SK-N-SH treated with all-trans-retinoic acid at 6 μM for 48 hours (cell line): ENCODE results near the gene RASAL2.
"Not testable (repeated sequence)": the region's sequence is repeated elsewhere in the genome, so short reads cannot be mapped to it uniquely, and the experiment has no call there.

Experiments used
- ATAC-seq: fragments of 200-7000 bp; cut with Tn5 transposase; 3 replicates; pipeline ENCODE4 v1.9.1; 2020; ENCODE audit warnings: mild to moderate bottlenecking, moderate library complexity
- ARNTL ChIP-seq: fragments of 450-650 bp; formaldehyde crosslinking; IDR thresholded peaks from 2 replicates; pipeline ENCODE4 v1.5.0; 2020; ENCODE audit warnings: low read depth, mild to moderate bottlenecking, moderate library complexity, borderline replicate concordance
- BACH2 ChIP-seq: fragments of 250-450 bp; sonication (Bioruptor Pico); IDR thresholded peaks from 2 replicates; pipeline ENCODE4 v1.9.0; 2021; ENCODE audit warnings: mild to moderate bottlenecking, borderline replicate concordance
- CREB5 ChIP-seq: fragments of 250-450 bp; sonication (Bioruptor Pico); IDR thresholded peaks from 2 replicates; pipeline ENCODE4 v1.5.1; 2020; ENCODE audit warnings: low read depth, mild to moderate bottlenecking, moderate library complexity
- CSDC2 ChIP-seq: fragments of 250-450 bp; sonication (Bioruptor Pico); IDR thresholded peaks from 2 replicates; pipeline ENCODE4 v1.5.0; 2020; ENCODE audit warnings: mild to moderate bottlenecking, moderate library complexity
- CSRNP3 ChIP-seq: fragments of 250-450 bp; sonication (Bioruptor Pico); IDR thresholded peaks from 2 replicates; pipeline ENCODE4 v1.5.1; 2021; ENCODE audit warnings: mild to moderate bottlenecking, moderate library complexity
- ESRRG ChIP-seq: fragments of 250-450 bp; sonication (Bioruptor Pico); IDR thresholded peaks from 2 replicates; pipeline ENCODE4 v1.6.1; 2021; ENCODE audit warnings: mild to moderate bottlenecking
- GLIS3 ChIP-seq: fragments of 250-450 bp; sonication (Bioruptor Pico); IDR thresholded peaks from 2 replicates; pipeline ENCODE4 v1.5.0; 2020; ENCODE audit warnings: mild to moderate bottlenecking, moderate library complexity
- ISL1 ChIP-seq: fragments of 250-450 bp; sonication (Bioruptor Pico); IDR thresholded peaks from 2 replicates; pipeline ENCODE4 v2.1.2; 2022; ENCODE audit warnings: mild to moderate bottlenecking, moderate library complexity
- PATZ1 ChIP-seq: fragments of 250-450 bp; sonication (Bioruptor Pico); IDR thresholded peaks from 2 replicates; pipeline ENCODE4 v1.8.0; 2020; ENCODE audit warnings: mild to moderate bottlenecking, moderate library complexity, borderline replicate concordance
- PPARA ChIP-seq: fragments of 250-450 bp; sonication (Bioruptor Pico); IDR thresholded peaks from 2 replicates; pipeline ENCODE4 v1.5.0; 2020; ENCODE audit warnings: mild to moderate bottlenecking, borderline replicate concordance
- RARB ChIP-seq: fragments of 250-450 bp; sonication (Bioruptor Pico); IDR thresholded peaks from 2 replicates; pipeline ENCODE4 v1.8.0; 2021; ENCODE audit warnings: mild to moderate bottlenecking, moderate library complexity
- SNAI2 ChIP-seq: fragments of 250-450 bp; sonication (Bioruptor Pico); IDR thresholded peaks from 2 replicates; pipeline ENCODE4 v1.5.0; 2020; ENCODE audit warnings: mild to moderate bottlenecking, moderate library complexity
- TCF4 ChIP-seq: fragments of 250-450 bp; sonication (Bioruptor Pico); IDR thresholded peaks from 2 replicates; pipeline ENCODE4 v1.8.0; 2021; ENCODE audit warnings: mild to moderate bottlenecking, moderate library complexity, borderline replicate concordance
- TOX ChIP-seq: fragments of 250-450 bp; sonication (Bioruptor Pico); IDR thresholded peaks from 2 replicates; pipeline ENCODE4 v1.8.0; 2021; ENCODE audit warnings: mild to moderate bottlenecking, moderate library complexity, borderline replicate concordance
- TSHZ2 ChIP-seq: fragments of 250-450 bp; sonication (Bioruptor Pico); IDR thresholded peaks from 2 replicates; pipeline ENCODE4 v1.5.0; 2020; ENCODE audit warnings: mild to moderate bottlenecking, moderate library complexity
- ZC3H10 ChIP-seq: fragments of 250-450 bp; sonication (Bioruptor Pico); IDR thresholded peaks from 2 replicates; pipeline ENCODE4 v1.5.1; 2021; ENCODE audit warnings: mild to moderate bottlenecking, moderate library complexity
- ZFP3 ChIP-seq: fragments of 250-450 bp; sonication (Bioruptor Pico); IDR thresholded peaks from 2 replicates; pipeline ENCODE4 v1.5.0; 2020; ENCODE audit warnings: mild to moderate bottlenecking, moderate library complexity
- ZFP30 ChIP-seq: fragments of 450-650 bp; formaldehyde crosslinking; IDR thresholded peaks from 2 replicates; pipeline ENCODE4 v1.5.0; 2022; ENCODE audit warnings: mild to moderate bottlenecking, moderate library complexity
- ZNF565 ChIP-seq: fragments of 450-650 bp; formaldehyde crosslinking; conservative IDR thresholded peaks from 2 replicates; pipeline ENCODE4 v1.5.0; 2020; ENCODE audit warnings: low read depth, mild to moderate bottlenecking, moderate library complexity
- ZNF70 ChIP-seq: fragments of 450-650 bp; formaldehyde crosslinking; IDR thresholded peaks from 2 replicates; pipeline ENCODE4 v1.5.0; 2020; ENCODE audit warnings: mild to moderate bottlenecking, moderate library complexity
- ZNF8 ChIP-seq: fragments of 450-650 bp; formaldehyde crosslinking; IDR thresholded peaks from 2 replicates; pipeline ENCODE4 v1.5.0; 2020; ENCODE audit warnings: mild to moderate bottlenecking, moderate library complexity

Gene RASAL2

GRCh38 chr1:178349801-178350200, 255.9 kb downstream of the RASAL2 start:
- no peak for ATAC-seq
- TF ChIP-seq GLIS3 (CRISPR knock-in tag) (no peak), PPARA (CRISPR knock-in tag) (no peak), ZNF8 (CRISPR knock-in tag) (no peak)

- not testable (repeated sequence) for ATAC-seq
Observed at GRCh38 chr1:178351911-178352310, 258.0 kb downstream of the RASAL2 start.

- no peak for TF ChIP-seq CREB5 (CRISPR knock-in tag)
- no peak for TF ChIP-seq RARB (CRISPR knock-in tag)
- no peak for TF ChIP-seq ARNTL (CRISPR knock-in tag)
- no peak for TF ChIP-seq GLIS3 (CRISPR knock-in tag)
- TF ChIP-seq TCF4, result no peak
- no peak for TF ChIP-seq ZFP3 (CRISPR knock-in tag)
- TF ChIP-seq PPARA (CRISPR knock-in tag), result no peak
- no peak for TF ChIP-seq BACH2 (CRISPR knock-in tag)
- no peak for TF ChIP-seq ZFP30 (CRISPR knock-in tag)
- no peak for TF ChIP-seq CSRNP3 (CRISPR knock-in tag)
- TF ChIP-seq ZNF8 (CRISPR knock-in tag), result no peak
- no peak for TF ChIP-seq SNAI2 (CRISPR knock-in tag)
- no peak for TF ChIP-seq ZNF565
- no peak for TF ChIP-seq CSDC2 (CRISPR knock-in tag)
- TF ChIP-seq ESRRG (CRISPR knock-in tag), result no peak
- ATAC-seq, result no peak
Observed at GRCh38 chr1:178352790-178353416, 259.0 kb downstream of the RASAL2 start.

- TF ChIP-seq TOX (CRISPR knock-in tag) (no peak), ZNF8 (CRISPR knock-in tag) (no peak), CSDC2 (CRISPR knock-in tag) (no peak), ZFP30 (CRISPR knock-in tag) (no peak), TSHZ2 (CRISPR knock-in tag) (no peak), SNAI2 (CRISPR knock-in tag) (no peak), PATZ1 (CRISPR knock-in tag) (no peak), ZNF70 (CRISPR knock-in tag) (no peak), ESRRG (CRISPR knock-in tag) (no peak), CREB5 (CRISPR knock-in tag) (no peak), BACH2 (CRISPR knock-in tag) (no peak), RARB (CRISPR knock-in tag) (no peak), GLIS3 (CRISPR knock-in tag) (no peak), ZC3H10 (CRISPR knock-in tag) (no peak), ZNF565 (no peak), ISL1 (CRISPR knock-in tag) (no peak), TCF4 (no peak), ARNTL (CRISPR knock-in tag) (no peak), CSRNP3 (CRISPR knock-in tag) (no peak)
- ATAC-seq, result no peak
Observed at GRCh38 chr1:178353524-178353923, 259.6 kb downstream of the RASAL2 start.
